ENCODE data around the gene MTMR11. TPM values are rescaled to one million over a fixed set of nuclear protein-coding genes. Genes with fewer than 3 reads are reported as not detected.

MTMR11 gene
- total and polyA plus RNA-seq, 10 of the 15 experiments (the other 5 are each of a cell fraction or from before 2014, with no cell fraction given) = 0.35 to 1.1 (median 0.73) TPM

DNA sequence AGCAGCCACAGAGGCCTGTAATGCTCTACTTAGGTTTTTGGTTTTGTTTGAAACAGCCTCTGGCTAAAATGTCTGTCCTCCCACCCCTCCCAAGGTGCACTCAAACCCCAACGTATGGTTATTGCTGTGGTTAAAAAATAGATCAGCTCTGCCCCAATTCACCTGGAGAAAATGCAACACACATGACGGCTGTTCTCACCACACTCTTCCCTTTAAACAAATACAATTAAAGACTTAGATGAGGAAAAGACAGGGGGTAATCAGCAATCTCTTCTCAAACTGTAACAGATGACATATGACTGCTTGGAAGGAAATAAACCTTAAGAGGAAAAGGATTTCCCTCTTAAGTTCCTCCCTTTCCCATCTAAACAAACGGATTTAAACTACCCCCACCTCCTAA lies 6.2 kb upstream of the MTMR11 start:
- POLR2A ChIA-PET = no interaction called here
- in situ Hi-C loops (cut with MboI) = no loop called here
- TSS peak; percentile 62 for BruUV-seq (replicated peaks)

More for the DNA sequence above, 6.2 kb upstream of the MTMR11 start:
- FAIRE-seq (no peak), ATAC-seq (no peak), DNase-seq (ENCODE audit: low read depth, low spot score) (no peak)
- intact Hi-C loops (cut with micrococcal nuclease; ENCODE audit: unreplicated experiment) = no loop called here
- H3K4me1 ChIP-seq (ENCODE audit: control insufficient read depth, insufficient read depth, low read length) = peaks cover 12% of the 10 kb centered on the region
- no peak overlapping the region for H2AFZ ChIP-seq (ENCODE audit: control insufficient read depth, low read depth, low read length)
- TF ChIP-seq FOS (IDR thresholded peaks at IDR 0.05; ENCODE audit: borderline replicate concordance, extremely low read depth, insufficient read length) = no peak
- no peak for TF ChIP-seq MXI1 (IDR thresholded peaks at IDR 0.05; ENCODE audit: low read depth, low read length)
- TF ChIP-seq, protein P1, sequence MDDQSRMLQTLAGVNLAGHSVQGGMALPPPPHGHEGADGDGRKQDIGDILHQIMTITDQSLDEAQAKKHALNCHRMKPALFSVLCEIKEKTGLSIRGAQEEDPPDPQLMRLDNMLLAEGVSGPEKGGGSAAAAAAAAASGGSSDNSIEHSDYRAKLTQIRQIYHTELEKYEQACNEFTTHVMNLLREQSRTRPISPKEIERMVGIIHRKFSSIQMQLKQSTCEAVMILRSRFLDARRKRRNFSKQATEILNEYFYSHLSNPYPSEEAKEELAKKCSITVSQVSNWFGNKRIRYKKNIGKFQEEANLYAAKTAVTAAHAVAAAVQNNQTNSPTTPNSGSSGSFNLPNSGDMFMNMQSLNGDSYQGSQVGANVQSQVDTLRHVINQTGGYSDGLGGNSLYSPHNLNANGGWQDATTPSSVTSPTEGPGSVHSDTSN (IDR thresholded peaks at IDR 0.05; ENCODE audit: insufficient replicate concordance, low read depth, low read length) = no peak
- TF ChIP-seq ZNF274 (IDR thresholded peaks at IDR 0.05; ENCODE audit: insufficient read depth, insufficient read length) = no peak
- no peak for TF ChIP-seq POLR2AphosphoS2 (IDR thresholded peaks at IDR 0.05; ENCODE audit: low read depth, low read length)
- no peak for TF ChIP-seq SMAD5 (IDR thresholded peaks at IDR 0.05; ENCODE audit: low read depth)
- no peak for TF ChIP-seq POLR2A (IDR thresholded peaks at IDR 0.05; ENCODE audit: low read depth, low read length)
- no peak for TF ChIP-seq MTA3 (IDR thresholded peaks at IDR 0.05; ENCODE audit: borderline replicate concordance, low read length)
- no peak for TF ChIP-seq ZNF217 (IDR thresholded peaks at IDR 0.05)
- TF ChIP-seq KAT2A (conservative IDR thresholded peaks at IDR 0.05; ENCODE audit: control insufficient read depth, low read depth, low read length) = no peak
- TF ChIP-seq YY1 (IDR thresholded peaks at IDR 0.05; ENCODE audit: low read depth, low read length) = no peak
- no peak for TF ChIP-seq SIN3A (IDR thresholded peaks at IDR 0.05; ENCODE audit: low read depth, low read length)
- TF ChIP-seq, protein P2, sequence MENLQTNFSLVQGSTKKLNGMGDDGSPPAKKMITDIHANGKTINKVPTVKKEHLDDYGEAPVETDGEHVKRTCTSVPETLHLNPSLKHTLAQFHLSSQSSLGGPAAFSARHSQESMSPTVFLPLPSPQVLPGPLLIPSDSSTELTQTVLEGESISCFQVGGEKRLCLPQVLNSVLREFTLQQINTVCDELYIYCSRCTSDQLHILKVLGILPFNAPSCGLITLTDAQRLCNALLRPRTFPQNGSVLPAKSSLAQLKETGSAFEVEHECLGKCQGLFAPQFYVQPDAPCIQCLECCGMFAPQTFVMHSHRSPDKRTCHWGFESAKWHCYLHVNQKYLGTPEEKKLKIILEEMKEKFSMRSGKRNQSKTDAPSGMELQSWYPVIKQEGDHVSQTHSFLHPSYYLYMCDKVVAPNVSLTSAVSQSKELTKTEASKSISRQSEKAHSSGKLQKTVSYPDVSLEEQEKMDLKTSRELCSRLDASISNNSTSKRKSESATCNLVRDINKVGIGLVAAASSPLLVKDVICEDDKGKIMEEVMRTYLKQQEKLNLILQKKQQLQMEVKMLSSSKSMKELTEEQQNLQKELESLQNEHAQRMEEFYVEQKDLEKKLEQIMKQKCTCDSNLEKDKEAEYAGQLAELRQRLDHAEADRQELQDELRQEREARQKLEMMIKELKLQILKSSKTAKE (IDR thresholded peaks at IDR 0.05; ENCODE audit: low read depth, poor library complexity, severe bottlenecking) = no peak
- ChIA-PET SMC1A (ENCODE audit: uncharacterized antibody, unreplicated experiment) (interaction anchor here (1.1 to 1.5 kb wide), 4 partner anchors 21 to 124 kb away, joined by 3 to 4 read pairs (median 3); no protein-coding TSS in a partner anchor), RAD21 (ENCODE audit: unreplicated experiment) (interaction anchor here (0.5 kb wide), 1 partner anchor 1574 kb away, joined by 5 read pairs; no protein-coding TSS in a partner anchor), CTCF (interaction anchor here (0.6 to 2.5 kb wide), 2 partner anchors 14 to 36 kb away, joined by 3 to 7 read pairs; no protein-coding TSS in a partner anchor)
- no peaks in the 10 kb centered on the region for H3K9me3 ChIP-seq (replicated peaks; ENCODE audit: control insufficient read depth, insufficient read depth, low read length)
- H4K20me1 ChIP-seq (ENCODE audit: control insufficient read depth, insufficient read depth) = no peaks in the 10 kb centered on the region
- H3K27me3 ChIP-seq (replicated peaks in 1 of 2; ENCODE audit: control insufficient read depth in 2 of 2, insufficient read depth in 2 of 2, low read length in 1 of 2) = no peaks in the 10 kb centered on the region
- H3K36me3 ChIP-seq (ENCODE audit: control insufficient read depth in 2 of 2, insufficient read depth in 2 of 2, low read length in 1 of 2) = peaks cover 7 to 12% of the 10 kb centered on the region in 2 experiments
- H3K79me2 ChIP-seq (ENCODE audit: control insufficient read depth, insufficient read depth, low read length) = no peaks in the 10 kb centered on the region
- WGBS (ENCODE audit: insufficient coverage, insufficient replicate concordance, low lambda C conversion rate, missing lambda C conversion rate) = 56% methylated on average over 3 of the region's 3 CpGs
- no peak overlapping the region for H3K27ac ChIP-seq (ENCODE audit: control insufficient read depth, insufficient read depth)
- no peak overlapping the region for H3K4me2 ChIP-seq (ENCODE audit: control insufficient read depth, insufficient read depth)
- H3K4me3 ChIP-seq = no peak overlapping the region
- no peak overlapping the region for H3K9ac ChIP-seq (ENCODE audit: control insufficient read depth, insufficient read depth, low read length)

Data from GM12878 (cell line).